ENCODE data around the gene MYO18B. TPM values are rescaled to one million over a fixed set of nuclear protein-coding genes. Genes with fewer than 3 reads are reported as not detected.

Gene MYO18B
- total RNA-seq (2021; fragmentation: NEBNext Ultra II Directional; extraction: Animal tissue kit (Norgen Biotek cat#: 25700)) (0.67 and 0.78 TPM in 2 replicates), polyA plus RNA-seq (2011; rRNA removed) (0.62 and 0.77 TPM in 2 replicates), polyA minus RNA-seq (2011; rRNA and poly(A)+ RNA removed) (0.95 and 1.0 TPM in 2 replicates)
- polyA plus RNA-seq (2011; cell fraction: cytosol; rRNA removed): 0.65 TPM
- polyA plus RNA-seq (2011; cell fraction: nucleus; rRNA removed): 1.5 TPM
- 0.80 to 1.4 TPM (median 1.2 TPM) in 4 replicates for polyA plus RNA-seq (2012, experiment 1 of 2)
- polyA plus RNA-seq (2012, experiment 2 of 2): 0.33 TPM
- polyA plus RNA-seq (2013, experiment 1 of 2): 0.10 TPM
- 0.18 TPM for polyA plus RNA-seq (2013, experiment 2 of 2)
- 0.44 TPM for polyA minus RNA-seq (2011; cell fraction: cytosol; rRNA and poly(A)+ RNA removed)
- polyA minus RNA-seq (2011; cell fraction: nucleus; rRNA and poly(A)+ RNA removed): 1.6 TPM
- long read RNA-seq, experiment 1: 0 reads
- long read RNA-seq, experiment 2, partial matches to known transcripts: 0 of 2 reads
- long read RNA-seq, experiment 2, other reads (novel, unspliced or antisense): 2 of 2 reads

GRCh38 chr22:25741692-25742626 is at the start of gene MYO18B:
TSS of gene MYO18B (plus strand) at chr22:25742188. CDS start at chr22:25761093, 18,905 bp downstream.
- no peak within 1 kb of the TSS for H3K9ac ChIP-seq (replicated peaks in 1 of 4; ENCODE audit: extremely low read depth in 1 of 4, low read depth in 3 of 4, low read length in 3 of 4)
- no peak within 1 kb of the TSS for H4K5ac ChIP-seq (ENCODE audit: insufficient read length, low read depth, low read length)
- H3K36me3 ChIP-seq (ENCODE audit: control insufficient read depth in 2 of 4, insufficient read depth in 4 of 4, low read length in 3 of 4): no peaks in the 10 kb centered on the region
- H2BK20ac ChIP-seq (ENCODE audit: low read length): no peak within 1 kb of the TSS
- H2BK120ac ChIP-seq (replicated peaks; ENCODE audit: low read depth, low read length): no peak within 1 kb of the TSS
- no peaks in the 10 kb centered on the region for H3K27me3 ChIP-seq (replicated peaks in 1 of 4; ENCODE audit: control insufficient read depth in 3 of 4, extremely low read depth in 1 of 4, insufficient read depth in 3 of 4, low read length in 3 of 4)
- no peak for TF ChIP-seq GABPA (IDR thresholded peaks at IDR 0.05; ENCODE audit: borderline replicate concordance, insufficient read depth, low read length)
- no peak for TF ChIP-seq SP1 (IDR thresholded peaks at IDR 0.05; ENCODE audit: low read depth, low read length)
- no peak for TF ChIP-seq GTF2F1 (IDR thresholded peaks at IDR 0.05; ENCODE audit: borderline replicate concordance, low read depth, low read length)
- no peak for TF ChIP-seq KDM4A (IDR thresholded peaks at IDR 0.05; ENCODE audit: low read depth, low read length, severe bottlenecking)
- no peak for TF ChIP-seq RFX5 (IDR thresholded peaks at IDR 0.05; ENCODE audit: borderline replicate concordance, low read depth, low read length)
- no peak for TF ChIP-seq SP2 (IDR thresholded peaks at IDR 0.05; ENCODE audit: low read length)
- TF ChIP-seq MAFK (IDR thresholded peaks at IDR 0.05; ENCODE audit: low read depth, low read length): no peak
- no peaks in the 10 kb centered on the region for H4K20me1 ChIP-seq (replicated peaks in 1 of 2; ENCODE audit: control insufficient read depth in 1 of 2, insufficient read depth in 2 of 2, low read length in 2 of 2)
- H3K4ac ChIP-seq (replicated peaks; ENCODE audit: insufficient read length, low read depth, low read length): no peak within 1 kb of the TSS
- DNase-seq (ENCODE audit: low read depth in 1 of 2, low spot score in 2 of 2): no peak
- no peak within 1 kb of the TSS for H2BK15ac ChIP-seq (ENCODE audit: low read length)
- no peak within 1 kb of the TSS for H2AK5ac ChIP-seq (ENCODE audit: low read depth, low read length)
- FAIRE-seq: no peak
- H4K91ac ChIP-seq (replicated peaks; ENCODE audit: insufficient read length, low read length): no peak within 1 kb of the TSS
- H3K56ac ChIP-seq (replicated peaks; ENCODE audit: insufficient read length, low read depth, low read length): no peak within 1 kb of the TSS
- peak within 1 kb of the TSS; percentile 80 for H4K8ac ChIP-seq (ENCODE audit: extremely low read depth, insufficient read depth, low read length)
- POLR2A ChIA-PET (ENCODE audit: partially characterized antibody): no interaction called here
- H3K23me2 ChIP-seq (ENCODE audit: low read depth, low read length): no peaks in the 10 kb centered on the region
- H2AFZ ChIP-seq (ENCODE audit: low read length): no peak within 1 kb of the TSS
- no peak within 1 kb of the TSS for H3K18ac ChIP-seq (ENCODE audit: extremely low read depth, low read length)
- CTCF ChIA-PET (ENCODE audit: partially characterized antibody): interaction anchor here (0.7 to 1.5 kb wide), 4 partner anchors 9 to 719 kb away, joined by 3 to 4 read pairs (median 4); no protein-coding TSS in a partner anchor
- no peaks in the 10 kb centered on the region for H3K79me2 ChIP-seq (ENCODE audit: control insufficient read depth in 1 of 2, insufficient read depth in 2 of 2, low read length in 2 of 2)
- H2BK12ac ChIP-seq (ENCODE audit: low read depth, low read length): no peak within 1 kb of the TSS
- no peaks in the 10 kb centered on the region for H3K79me1 ChIP-seq (ENCODE audit: low read depth, low read length)
- no peak within 1 kb of the TSS for H3K14ac ChIP-seq (ENCODE audit: insufficient read length)
- 93% methylated on average over 36 of the region's 36 CpGs; no CpG with 5 or more reads in 1 of the 2 experiments for WGBS, 2 experiments (ENCODE audit: extremely low coverage in 1 of 2, insufficient coverage in 1 of 2, insufficient read length in 1 of 2, insufficient replicate concordance in 2 of 2, low coverage in 1 of 2, low lambda C conversion rate in 2 of 2, missing lambda C conversion rate in 1 of 2)
- no peaks in the 10 kb centered on the region for H3K9me3 ChIP-seq (ENCODE audit: insufficient read depth in 2 of 2, low read depth in 1 of 2, low read length in 1 of 2)
- H3K27ac ChIP-seq (ENCODE audit: low read depth, low read length): no peak within 1 kb of the TSS
- H3K4me1 ChIP-seq (replicated peaks in 1 of 4; ENCODE audit: control insufficient read depth in 3 of 4, insufficient read depth in 4 of 4, low read length in 3 of 4): no peaks in the 10 kb centered on the region; a peak in 1 of 7 replicates
- H3K4me2 ChIP-seq (ENCODE audit: insufficient read depth in 1 of 2, low read depth in 2 of 2, low read length in 2 of 2): no peak within 1 kb of the TSS
- no peak within 1 kb of the TSS for H3K23ac ChIP-seq (ENCODE audit: insufficient read length)
- H2BK5ac ChIP-seq (ENCODE audit: low read depth, low read length): no peak within 1 kb of the TSS
- no peak within 1 kb of the TSS for H3K4me3 ChIP-seq (ENCODE audit: extremely low read depth in 1 of 4, insufficient read depth in 2 of 4, low read depth in 3 of 4, low read length in 4 of 4)
